Mesendoderm (in vitro differentiated cells): ENCODE measurements around the gene SLC35C1.
A peak's percentile ranks its signal among the peaks of the same experiment; 100 is the strongest.
"Not testable (repeated sequence)": the region's sequence is repeated elsewhere in the genome, so short reads cannot be mapped to it uniquely, and the experiment has no call there.

ENCODE experiments used
- DNase-seq: peaks from one replicate; pipeline ENCODE4 v3.0.0; 2013
- H2AK5ac ChIP-seq: 2 replicates; pipeline ENCODE4 v1.6.1; 2013; ENCODE audit warnings: low read length, inconsistent platforms
- H2BK120ac ChIP-seq: 2 replicates; pipeline ENCODE4 v1.6.1; 2013; ENCODE audit warnings: low read depth, mild to moderate bottlenecking, low read length, moderate library complexity, mixed read lengths
- H2BK15ac ChIP-seq: replicated peaks from 2 replicates; pipeline ENCODE4 v1.6.1; 2013; ENCODE audit warnings: low read depth, mild to moderate bottlenecking, moderate library complexity
- H2BK5ac ChIP-seq: 2 replicates; pipeline ENCODE4 v1.6.1; 2013; ENCODE audit warnings: low read length, inconsistent platforms
- H3K18ac ChIP-seq: 2 replicates; pipeline ENCODE4 v1.6.1; 2013; ENCODE audit warnings: mild to moderate bottlenecking, low read length, mixed read lengths
- H3K23ac ChIP-seq: one replicate; pipeline ENCODE4 v1.6.1; 2013; ENCODE audit warnings: low read length
- H3K27ac ChIP-seq: 2 replicates; pipeline ENCODE4 v1.5.1; 2013; ENCODE audit warnings: low read depth, mild to moderate bottlenecking, inconsistent platforms, low read length, moderate library complexity
- H3K27me3 ChIP-seq: 2 replicates; pipeline ENCODE4 v1.6.1; 2013; ENCODE audit warnings: low read length, control low read depth, mild to moderate bottlenecking, inconsistent platforms; ENCODE audit not compliant: insufficient read depth, poor library complexity
- H3K36me3 ChIP-seq: 2 replicates; pipeline ENCODE4 v1.6.1; 2013; ENCODE audit warnings: low read length, inconsistent platforms; ENCODE audit not compliant: control insufficient read depth, insufficient read depth
- H3K4ac ChIP-seq: one replicate; pipeline ENCODE4 v1.6.1; 2013; ENCODE audit warnings: low read depth, mild to moderate bottlenecking, low read length, moderate library complexity
- H3K4me1 ChIP-seq: 2 replicates; pipeline ENCODE4 v1.6.1; 2013; ENCODE audit warnings: low read depth, low read length, inconsistent platforms; ENCODE audit not compliant: control insufficient read depth
- H3K4me2 ChIP-seq: 2 replicates; pipeline ENCODE4 v1.6.1; 2013; ENCODE audit warnings: low read length
- H3K4me3 ChIP-seq: 2 replicates; pipeline ENCODE4 v1.5.1; 2013; ENCODE audit warnings: mild to moderate bottlenecking, low read length
- H3K56ac ChIP-seq: one replicate; pipeline ENCODE4 v1.6.1; 2013; ENCODE audit warnings: low read length
- H3K79me1 ChIP-seq: 2 replicates; pipeline ENCODE4 v1.6.1; 2013; ENCODE audit warnings: low read length, inconsistent platforms
- H3K79me2 ChIP-seq: 2 replicates; pipeline ENCODE4 v1.6.1; 2013; ENCODE audit warnings: mild to moderate bottlenecking, low read length; ENCODE audit not compliant: control insufficient read depth, insufficient read depth
- H3K9ac ChIP-seq: 2 replicates; pipeline ENCODE4 v1.6.1; 2013; ENCODE audit warnings: low read length, inconsistent platforms
- H4K5ac ChIP-seq: one replicate; pipeline ENCODE4 v1.6.1; 2013; ENCODE audit warnings: low read length
- H4K8ac ChIP-seq: one replicate; pipeline ENCODE4 v1.6.1; 2013; ENCODE audit warnings: low read depth, mild to moderate bottlenecking, control low read depth, low read length, moderate library complexity
- WGBS: extraction: QIAGEN DNeasy Blood & Tissue Kit; methylation state at CpG from one replicate; pipeline ENCODE4 v1.1.7; 2013; ENCODE audit warnings: low lambda C conversion rate, missing lambda C conversion rate; ENCODE audit not compliant: insufficient coverage; ENCODE audit errors: extremely low coverage; 5-methylcytosine and 5-hydroxymethylcytosine counted together

The SLC35C1 gene

GRCh38 chr11:45806937-45807791 lies 2.2 kb downstream of the SLC35C1 start:
- Histone ChIP-seq H4K8ac (no peak overlapping the region), H2BK120ac (no peak overlapping the region), H3K4me3 (no peak overlapping the region), H3K79me1 (peaks cover 14% of the 10 kb centered on the region), H3K4ac (no peak overlapping the region), H3K79me2 (no peaks in the 10 kb centered on the region), H2BK15ac (no peak overlapping the region), H3K9ac (peak overlapping the region; percentile 16), H3K23ac (no peak overlapping the region), H3K4me1 (peaks cover 4% of the 10 kb centered on the region), H3K27ac (no peak overlapping the region), H2BK5ac (no peak overlapping the region), H3K18ac (no peak overlapping the region), H3K4me2 (no peak overlapping the region), H3K27me3 (no peaks in the 10 kb centered on the region), H4K5ac (no peak overlapping the region), H2AK5ac (no peak overlapping the region), H3K56ac (no peak overlapping the region), H3K36me3 (no peaks in the 10 kb centered on the region)
- no CpG with 5 or more reads among the region's 7 CpGs for WGBS
- no peak for DNase-seq

GRCh38 chr11:45807792-45808238 lies 2.9 kb downstream of the SLC35C1 start:
- Histone ChIP-seq H2BK5ac (no peak overlapping the region), H2BK15ac (no peak overlapping the region), H3K4me1 (peaks cover 4% of the 10 kb centered on the region), H3K23ac (no peak overlapping the region), H2AK5ac (no peak overlapping the region), H3K36me3 (no peaks in the 10 kb centered on the region), H3K79me2 (no peaks in the 10 kb centered on the region), H3K4me3 (no peak overlapping the region), H4K5ac (no peak overlapping the region), H3K27me3 (no peaks in the 10 kb centered on the region), H3K4ac (no peak overlapping the region), H3K56ac (peak overlapping the region; percentile 25), H4K8ac (no peak overlapping the region), H3K4me2 (no peak overlapping the region), H3K27ac (no peak overlapping the region), H3K18ac (no peak overlapping the region), H2BK120ac (no peak overlapping the region), H3K9ac (no peak overlapping the region), H3K79me1 (peaks cover 14% of the 10 kb centered on the region)
- DNase-seq, result no peak
- no CpG with 5 or more reads among the region's 4 CpGs for WGBS

- not testable (repeated sequence) for H2AK5ac ChIP-seq, H3K23ac ChIP-seq, H2BK120ac ChIP-seq, H3K18ac ChIP-seq, H3K9ac ChIP-seq, H3K4me1 ChIP-seq, H3K79me2 ChIP-seq, H3K27ac ChIP-seq, H3K27me3 ChIP-seq, H2BK5ac ChIP-seq, H3K56ac ChIP-seq, H4K5ac ChIP-seq, DNase-seq, H3K4me3 ChIP-seq, H2BK15ac ChIP-seq, H3K4ac ChIP-seq, H3K4me2 ChIP-seq, H4K8ac ChIP-seq, H3K36me3 ChIP-seq
- peaks cover 14% of the 10 kb centered on the region for H3K79me1 ChIP-seq
- no CpG with 5 or more reads among the region's 6 CpGs for WGBS
These were observed 3.5 kb downstream of the SLC35C1 start for GRCh38 chr11:45808427-45808826.

- H2BK120ac ChIP-seq, result no peak overlapping the region
- no peak overlapping the region for H3K23ac ChIP-seq
- no peak overlapping the region for H3K4me2 ChIP-seq
- no peak overlapping the region for H3K9ac ChIP-seq
- no peaks in the 10 kb centered on the region for H3K27me3 ChIP-seq
- no peaks in the 10 kb centered on the region for H3K36me3 ChIP-seq
- no peak overlapping the region for H4K8ac ChIP-seq
- peaks cover 4% of the 10 kb centered on the region for H3K4me1 ChIP-seq
- no peak overlapping the region for H2AK5ac ChIP-seq
- no peak overlapping the region for H3K4me3 ChIP-seq
- no peak overlapping the region for H3K56ac ChIP-seq
- no peak overlapping the region for H2BK5ac ChIP-seq
- H2BK15ac ChIP-seq, result no peak overlapping the region
- H3K4ac ChIP-seq, result no peak overlapping the region
- H3K18ac ChIP-seq, result no peak overlapping the region
- no peak for DNase-seq
- no peak overlapping the region for H4K5ac ChIP-seq
- H3K79me2 ChIP-seq, result no peaks in the 10 kb centered on the region
- no peak overlapping the region for H3K27ac ChIP-seq
- peaks cover 14% of the 10 kb centered on the region for H3K79me1 ChIP-seq
- WGBS, result no CpG with 5 or more reads among the region's 11 CpGs
These were observed 4.8 kb downstream of the SLC35C1 start for GRCh38 chr11:45809456-45810395.

GRCh38 chr11:45810431-45811108 lies 5.6 kb downstream of the SLC35C1 start:
- Histone ChIP-seq H3K9ac (no peak overlapping the region), H3K4me1 (peaks cover 4% of the 10 kb centered on the region), H2BK5ac (no peak overlapping the region), H3K79me1 (peaks cover 14% of the 10 kb centered on the region), H2AK5ac (no peak overlapping the region), H4K5ac (no peak overlapping the region), H3K79me2 (no peaks in the 10 kb centered on the region), H2BK15ac (no peak overlapping the region), H3K27ac (no peak overlapping the region), H2BK120ac (no peak overlapping the region), H3K56ac (no peak overlapping the region), H4K8ac (no peak overlapping the region), H3K4me3 (no peak overlapping the region), H3K27me3 (no peaks in the 10 kb centered on the region), H3K4ac (no peak overlapping the region), H3K4me2 (no peak overlapping the region), H3K36me3 (no peaks in the 10 kb centered on the region), H3K18ac (no peak overlapping the region), H3K23ac (no peak overlapping the region)
- no peak for DNase-seq
- WGBS, result no CpG with 5 or more reads among the region's 23 CpGs
